ENCODE data around the gene ARHGAP6. TPM values are rescaled to one million over a fixed set of nuclear protein-coding genes. Genes with fewer than 3 reads are reported as not detected.

ARHGAP6 gene
- total and polyA plus RNA-seq, 2 of the 13 experiments (the other 11 are each of a cell fraction or from before 2014, with no cell fraction given) = 0.11 TPM; not detected in 1

DNA sequence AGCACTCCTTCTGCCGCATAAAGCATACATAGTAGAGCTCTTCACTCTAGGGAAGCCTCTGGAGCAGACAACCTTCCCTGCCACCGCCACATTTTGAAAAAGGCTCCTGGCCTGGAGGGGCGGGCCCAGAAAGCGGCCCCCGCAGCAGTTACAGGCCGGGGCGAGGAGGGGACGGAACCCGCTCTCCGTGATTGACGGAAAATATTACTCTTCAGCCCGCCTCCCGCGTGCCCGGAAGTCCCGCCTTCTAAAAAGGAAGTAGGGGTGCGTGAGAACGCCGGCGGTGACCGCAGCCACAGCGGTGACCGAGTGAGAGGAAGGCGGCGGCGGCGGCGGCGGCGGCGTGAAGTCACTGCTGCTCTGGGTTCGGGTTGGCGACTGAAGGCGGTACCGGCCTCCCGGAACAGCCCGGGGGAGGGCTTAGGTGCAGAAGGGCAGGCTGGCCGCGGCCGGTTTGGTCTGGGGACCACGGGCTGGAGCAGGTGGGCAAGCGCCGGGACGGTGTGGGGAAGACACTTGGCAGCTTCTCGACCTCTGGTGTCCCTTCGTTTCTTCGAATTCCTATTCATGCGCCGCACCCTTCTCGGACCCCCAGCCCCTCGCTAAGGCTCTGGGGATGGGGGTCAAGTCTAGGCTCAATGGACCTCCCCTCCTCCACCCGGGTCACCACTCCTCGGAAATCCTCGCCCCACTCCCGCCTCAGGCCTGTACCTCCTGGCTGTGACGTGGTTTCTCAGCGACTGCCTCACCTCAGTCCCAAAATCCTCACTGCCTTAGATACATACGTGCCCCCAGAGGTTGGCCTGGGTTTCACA, 554.5 kb downstream of the ARHGAP6 start, which contains the start of gene HCCS:
Gene HCCS (plus strand): TSS at position 296 of the 815 bp plus-strand sequence. CDS start 729 bp downstream, outside the sequence.
- 0% methylated on average over 5 of the region's 58 CpGs for WGBS (ENCODE audit: low lambda C conversion rate)
- H2AFZ ChIP-seq (ENCODE audit: low read length) = no peak within 1 kb of the TSS
- peak within 1 kb of the TSS; percentile 67 to 88 (median 86) for H3K4me3 ChIP-seq (replicated peaks in 1 of 3; ENCODE audit: insufficient read depth in 1 of 3, low read depth in 2 of 3, low read length in 3 of 3)
- peak; percentile 98 for ATAC-seq
- H3K4me2 ChIP-seq (ENCODE audit: low read depth, low read length) = peak within 1 kb of the TSS; percentile 81
- in situ Hi-C loops (cut with HindIII; ENCODE audit: extremely low pct_ligation_motif_present, low pct_unique_long_range_greater_than_20kb) (no loop called here), intact Hi-C loops (cut with micrococcal nuclease; ENCODE audit: unreplicated experiment) (no loop called here)
- FAIRE-seq = peak; percentile 46
- no peaks in the 10 kb centered on the region for H3K9me3 ChIP-seq (ENCODE audit: low read length)
- BruUV-seq (replicated peaks) = TSS peak; percentile 68
- no peaks in the 10 kb centered on the region for H4K20me1 ChIP-seq (ENCODE audit: insufficient read depth, low read length)
- no peaks in the 10 kb centered on the region for H3K27me3 ChIP-seq (ENCODE audit: control insufficient read depth in 1 of 2, insufficient read depth in 2 of 2, low read length in 2 of 2)
- ChIA-PET POLR2A (interaction anchor here (0.9 kb wide), 1 partner anchor 11 kb away, joined by 3 read pairs; no protein-coding TSS in a partner anchor), CTCF (ENCODE audit: low intra/inter-chr PET ratio, low total read pairs) (no interaction called here)
- DNase-seq (ENCODE audit: low spot score) = peak; percentile 67
- peaks cover 17% of the 10 kb centered on the region for H3K79me2 ChIP-seq (ENCODE audit: insufficient read depth, low read length)
- H3K9ac ChIP-seq (ENCODE audit: insufficient read depth, low read depth, low read length) = peak within 1 kb of the TSS; percentile 94
- peak within 1 kb of the TSS; percentile 82 for H3K27ac ChIP-seq (ENCODE audit: extremely low read length, insufficient read depth, low read length)
- H3K36me3 ChIP-seq (replicated peaks in 1 of 2; ENCODE audit: control insufficient read depth in 1 of 2, insufficient read depth in 2 of 2, low read length in 2 of 2) = peaks cover 0 to 21% of the 10 kb centered on the region in 2 experiments; a peak in 2 of 5 replicates
- peaks cover 30% of the 10 kb centered on the region for H3K4me1 ChIP-seq (ENCODE audit: insufficient read depth, low read length)
- TF ChIP-seq, protein P1, sequence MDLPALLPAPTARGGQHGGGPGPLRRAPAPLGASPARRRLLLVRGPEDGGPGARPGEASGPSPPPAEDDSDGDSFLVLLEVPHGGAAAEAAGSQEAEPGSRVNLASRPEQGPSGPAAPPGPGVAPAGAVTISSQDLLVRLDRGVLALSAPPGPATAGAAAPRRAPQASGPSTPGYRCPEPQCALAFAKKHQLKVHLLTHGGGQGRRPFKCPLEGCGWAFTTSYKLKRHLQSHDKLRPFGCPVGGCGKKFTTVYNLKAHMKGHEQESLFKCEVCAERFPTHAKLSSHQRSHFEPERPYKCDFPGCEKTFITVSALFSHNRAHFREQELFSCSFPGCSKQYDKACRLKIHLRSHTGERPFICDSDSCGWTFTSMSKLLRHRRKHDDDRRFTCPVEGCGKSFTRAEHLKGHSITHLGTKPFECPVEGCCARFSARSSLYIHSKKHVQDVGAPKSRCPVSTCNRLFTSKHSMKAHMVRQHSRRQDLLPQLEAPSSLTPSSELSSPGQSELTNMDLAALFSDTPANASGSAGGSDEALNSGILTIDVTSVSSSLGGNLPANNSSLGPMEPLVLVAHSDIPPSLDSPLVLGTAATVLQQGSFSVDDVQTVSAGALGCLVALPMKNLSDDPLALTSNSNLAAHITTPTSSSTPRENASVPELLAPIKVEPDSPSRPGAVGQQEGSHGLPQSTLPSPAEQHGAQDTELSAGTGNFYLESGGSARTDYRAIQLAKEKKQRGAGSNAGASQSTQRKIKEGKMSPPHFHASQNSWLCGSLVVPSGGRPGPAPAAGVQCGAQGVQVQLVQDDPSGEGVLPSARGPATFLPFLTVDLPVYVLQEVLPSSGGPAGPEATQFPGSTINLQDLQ (CRISPR knock-in tag; IDR thresholded peaks at IDR 0.05) = no peak
- TF ChIP-seq ZBTB1 (CRISPR knock-in tag; IDR thresholded peaks at IDR 0.05; ENCODE audit: borderline replicate concordance) = no peak
- no peak for TF ChIP-seq IKZF4 (CRISPR knock-in tag; IDR thresholded peaks at IDR 0.05; ENCODE audit: borderline replicate concordance, low read depth, not compliant biosample characterization)
- no peak for TF ChIP-seq ARID5B (CRISPR knock-in tag; IDR thresholded peaks at IDR 0.05)
- 0 out of 2 replicates have a peak, but pooled peaks have one; percentile 13 for TF ChIP-seq RAD21 (CRISPR knock-in tag; IDR thresholded peaks at IDR 0.05)
- TF ChIP-seq ZNF782 (CRISPR knock-in tag; IDR thresholded peaks at IDR 0.05; ENCODE audit: borderline replicate concordance) = no peak
- peak; percentile 29 to 53; a peak in 2 of 4 replicates for TF ChIP-seq POLR2A (IDR thresholded peaks at IDR 0.05; ENCODE audit: insufficient read depth in 1 of 2, low read depth in 2 of 2, low read length in 2 of 2)
- TF ChIP-seq TGIF2 (CRISPR knock-in tag; IDR thresholded peaks at IDR 0.05) = no peak
- peak; percentile 57; the same call in 1 of the 2 replicates for TF ChIP-seq KAT8 (CRISPR knock-in tag; IDR thresholded peaks at IDR 0.05)
- TF ChIP-seq, protein P2, sequence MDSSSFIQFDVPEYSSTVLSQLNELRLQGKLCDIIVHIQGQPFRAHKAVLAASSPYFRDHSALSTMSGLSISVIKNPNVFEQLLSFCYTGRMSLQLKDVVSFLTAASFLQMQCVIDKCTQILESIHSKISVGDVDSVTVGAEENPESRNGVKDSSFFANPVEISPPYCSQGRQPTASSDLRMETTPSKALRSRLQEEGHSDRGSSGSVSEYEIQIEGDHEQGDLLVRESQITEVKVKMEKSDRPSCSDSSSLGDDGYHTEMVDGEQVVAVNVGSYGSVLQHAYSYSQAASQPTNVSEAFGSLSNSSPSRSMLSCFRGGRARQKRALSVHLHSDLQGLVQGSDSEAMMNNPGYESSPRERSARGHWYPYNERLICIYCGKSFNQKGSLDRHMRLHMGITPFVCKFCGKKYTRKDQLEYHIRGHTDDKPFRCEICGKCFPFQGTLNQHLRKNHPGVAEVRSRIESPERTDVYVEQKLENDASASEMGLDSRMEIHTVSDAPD (CRISPR knock-in tag; IDR thresholded peaks at IDR 0.05) = no peak
- peak; percentile 65 for TF ChIP-seq THAP11 (CRISPR knock-in tag; IDR thresholded peaks at IDR 0.05)
- no peak for TF ChIP-seq HNF1B (CRISPR knock-in tag; IDR thresholded peaks at IDR 0.05)
- no peak for TF ChIP-seq FOXM1 (CRISPR knock-in tag; IDR thresholded peaks at IDR 0.05)
- peak; percentile 42 for TF ChIP-seq HNRNPLL (IDR thresholded peaks at IDR 0.05; ENCODE audit: low read depth, low read length, poor library complexity, severe bottlenecking)

Measured in HepG2 (cell line).